ES-I3 (cell line): ENCODE measurements around the gene SPRR2B.
"Not testable (repeated sequence)": the region's sequence is repeated elsewhere in the genome, so short reads cannot be mapped to it uniquely, and the experiment has no call there.

ENCODE experiments used
- H3K36me3 ChIP-seq: 2 replicates; pipeline ENCODE4 v1.6.1; 2013; ENCODE audit warnings: mild to moderate bottlenecking, low read length, control low read depth, moderate library complexity; ENCODE audit not compliant: insufficient read depth
- H3K4me1 ChIP-seq: 2 replicates; pipeline ENCODE4 v1.6.1; 2013; ENCODE audit warnings: mild to moderate bottlenecking, control low read depth, low read length; ENCODE audit not compliant: insufficient read depth
- H3K9ac ChIP-seq: 2 replicates; pipeline ENCODE4 v1.6.1; 2013; ENCODE audit warnings: low read depth, mild to moderate bottlenecking, low read length, moderate library complexity
- H3K9me3 ChIP-seq: 2 replicates; pipeline ENCODE4 v1.6.1; 2013; ENCODE audit warnings: mild to moderate bottlenecking, low read length, moderate library complexity; ENCODE audit not compliant: control insufficient read depth, insufficient read depth

The SPRR2B gene

DNA sequence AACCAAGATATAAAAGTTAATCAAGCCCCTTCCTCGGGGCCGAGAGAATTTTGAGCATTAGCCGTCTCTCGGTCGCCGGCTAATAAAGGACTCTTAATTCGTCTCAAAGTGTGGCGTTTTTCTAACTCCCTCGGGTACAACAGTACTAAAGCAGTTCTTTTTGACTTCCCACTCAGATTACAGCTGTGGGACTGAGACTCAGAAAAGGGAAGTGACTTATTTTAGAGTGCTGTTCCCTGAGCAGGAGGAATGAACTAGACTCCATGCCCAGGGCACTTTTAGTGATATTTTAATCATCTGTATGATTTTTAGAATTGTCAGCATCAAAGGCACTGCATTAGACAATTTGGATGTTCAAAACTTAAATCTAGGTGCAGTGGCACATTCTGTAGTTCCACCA, 49.1 kb downstream of the SPRR2B start:
- H3K9ac ChIP-seq, H3K9me3 ChIP-seq, H3K36me3 ChIP-seq, H3K4me1 ChIP-seq: not testable (repeated sequence)

DNA sequence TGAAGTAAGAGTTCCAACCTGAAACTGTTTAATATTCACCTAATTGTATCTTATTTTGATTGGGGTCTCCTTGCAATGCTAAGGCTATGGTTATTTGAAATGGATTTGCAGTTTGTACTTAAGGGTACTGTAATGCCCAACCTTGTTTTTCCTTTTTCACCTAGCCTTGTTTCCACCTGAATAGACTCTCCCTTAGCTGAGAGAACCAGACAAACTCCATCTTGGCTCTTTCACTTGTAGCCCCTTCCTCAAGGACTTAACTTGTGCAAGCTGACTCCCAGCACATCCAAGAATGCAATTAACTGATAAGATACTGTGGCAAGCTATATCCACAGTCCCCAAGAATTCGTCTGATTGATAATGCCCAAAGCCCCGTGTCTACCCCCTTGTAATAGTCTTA, 49.6 kb downstream of the SPRR2B start:
- H3K9ac ChIP-seq, H3K4me1 ChIP-seq: not testable (repeated sequence)

More for the DNA sequence above, 49.6 kb downstream of the SPRR2B start:
- not testable (repeated sequence) for H3K9me3 ChIP-seq, H3K36me3 ChIP-seq
